ENCODE measurements around the gene PTPRG.

PTPRG gene

DNA sequence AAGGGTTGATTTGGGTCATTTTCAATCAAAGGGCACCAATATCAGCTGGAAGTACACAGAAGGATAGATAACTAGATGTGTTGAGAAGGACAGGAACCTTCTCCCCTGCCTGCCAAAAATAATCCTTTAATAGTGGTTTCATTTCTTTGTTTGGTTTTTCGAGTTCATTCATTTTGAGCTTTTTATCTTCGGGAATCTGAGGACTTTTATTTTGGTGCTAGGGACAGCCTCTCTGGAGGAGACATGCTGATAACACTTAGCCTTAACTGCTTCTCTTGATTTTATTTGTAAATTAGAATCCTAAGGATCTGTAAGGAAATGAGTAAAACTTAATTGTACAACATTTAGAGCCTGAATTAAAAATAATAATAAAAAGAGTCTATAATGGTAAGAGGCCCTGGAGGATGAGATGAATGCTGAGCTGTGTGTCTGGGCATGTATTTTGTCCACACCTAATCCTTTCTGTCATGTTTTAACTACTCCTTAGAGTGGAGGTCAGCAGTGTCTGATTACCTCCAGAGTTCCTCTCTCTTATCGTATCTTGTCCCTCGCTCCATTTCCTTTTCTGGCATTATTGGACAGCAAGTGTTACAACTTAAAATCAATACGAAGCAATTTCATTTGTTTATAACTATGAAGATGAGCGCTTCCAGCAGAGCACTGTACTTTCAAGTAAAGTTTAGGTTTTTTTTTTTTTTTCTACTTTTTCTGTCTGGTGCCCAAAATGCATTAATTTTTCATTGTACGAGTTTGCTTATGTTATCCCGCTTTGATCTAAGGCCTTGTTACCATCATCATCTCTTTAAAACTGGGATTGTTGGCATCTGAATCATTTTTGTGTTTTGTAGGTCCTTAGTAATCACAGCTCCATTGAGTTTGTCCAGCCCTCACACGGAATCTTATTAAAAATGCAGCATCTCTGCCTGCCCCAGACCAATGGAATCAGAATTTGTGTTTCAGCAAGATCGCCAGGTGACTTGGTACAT lies 22.8 kb downstream of the PTPRG start:
- H3K27me3 Mint-ChIP-seq (ENCODE audit: low read depth, poor library complexity): no peaks in the 10 kb centered on the region
- H3K9me3 Mint-ChIP-seq: peaks cover 5% of the 10 kb centered on the region

DNA sequence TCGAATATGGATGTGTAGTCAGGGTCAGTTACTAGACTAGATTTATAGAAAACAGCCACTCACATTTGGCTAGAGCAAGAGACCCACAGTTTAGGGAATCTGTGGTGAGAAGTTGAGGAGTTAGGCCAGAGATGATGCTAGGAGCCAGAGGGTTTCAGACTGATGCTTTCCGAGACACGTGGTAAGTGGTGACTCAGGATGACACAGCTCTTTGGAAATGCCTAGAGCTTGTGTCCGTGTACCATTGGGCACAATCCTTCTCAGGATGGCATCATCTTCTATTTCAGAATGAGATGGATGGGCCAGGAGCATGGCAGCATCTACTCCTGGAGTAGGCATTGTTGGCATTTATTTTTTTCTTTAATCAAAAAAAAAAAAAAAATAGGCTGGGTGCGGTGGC lies 28.5 kb downstream of the PTPRG start:
- Mint-ChIP-seq H3K4me1 (peaks cover 43% of the 10 kb centered on the region), H3K36me3 (ENCODE audit: low read depth) (peaks cover 46% of the 10 kb centered on the region), H3K27ac (peak overlapping the region; percentile 60), H3K4me3 (no peak overlapping the region), H3K9me3 (peaks cover 5% of the 10 kb centered on the region), H3K27me3 (ENCODE audit: low read depth, poor library complexity) (peaks cover 4% of the 10 kb centered on the region)
- DNase-seq: no peak
- TF ChIP-seq, protein P1, sequence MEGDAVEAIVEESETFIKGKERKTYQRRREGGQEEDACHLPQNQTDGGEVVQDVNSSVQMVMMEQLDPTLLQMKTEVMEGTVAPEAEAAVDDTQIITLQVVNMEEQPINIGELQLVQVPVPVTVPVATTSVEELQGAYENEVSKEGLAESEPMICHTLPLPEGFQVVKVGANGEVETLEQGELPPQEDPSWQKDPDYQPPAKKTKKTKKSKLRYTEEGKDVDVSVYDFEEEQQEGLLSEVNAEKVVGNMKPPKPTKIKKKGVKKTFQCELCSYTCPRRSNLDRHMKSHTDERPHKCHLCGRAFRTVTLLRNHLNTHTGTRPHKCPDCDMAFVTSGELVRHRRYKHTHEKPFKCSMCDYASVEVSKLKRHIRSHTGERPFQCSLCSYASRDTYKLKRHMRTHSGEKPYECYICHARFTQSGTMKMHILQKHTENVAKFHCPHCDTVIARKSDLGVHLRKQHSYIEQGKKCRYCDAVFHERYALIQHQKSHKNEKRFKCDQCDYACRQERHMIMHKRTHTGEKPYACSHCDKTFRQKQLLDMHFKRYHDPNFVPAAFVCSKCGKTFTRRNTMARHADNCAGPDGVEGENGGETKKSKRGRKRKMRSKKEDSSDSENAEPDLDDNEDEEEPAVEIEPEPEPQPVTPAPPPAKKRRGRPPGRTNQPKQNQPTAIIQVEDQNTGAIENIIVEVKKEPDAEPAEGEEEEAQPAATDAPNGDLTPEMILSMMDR (IDR thresholded peaks at IDR 0.05): no peak

More for the DNA sequence above, 22.8 kb downstream of the PTPRG start:
- Mint-ChIP-seq H3K27ac (peak overlapping the region; percentile 30), H3K4me3 (no peak overlapping the region), H3K4me1 (peaks cover 67% of the 10 kb centered on the region), H3K36me3 (ENCODE audit: low read depth) (peaks cover 38% of the 10 kb centered on the region)
- no peak for DNase-seq
- TF ChIP-seq, protein P1 (IDR thresholded peaks at IDR 0.05): no peak

DNA sequence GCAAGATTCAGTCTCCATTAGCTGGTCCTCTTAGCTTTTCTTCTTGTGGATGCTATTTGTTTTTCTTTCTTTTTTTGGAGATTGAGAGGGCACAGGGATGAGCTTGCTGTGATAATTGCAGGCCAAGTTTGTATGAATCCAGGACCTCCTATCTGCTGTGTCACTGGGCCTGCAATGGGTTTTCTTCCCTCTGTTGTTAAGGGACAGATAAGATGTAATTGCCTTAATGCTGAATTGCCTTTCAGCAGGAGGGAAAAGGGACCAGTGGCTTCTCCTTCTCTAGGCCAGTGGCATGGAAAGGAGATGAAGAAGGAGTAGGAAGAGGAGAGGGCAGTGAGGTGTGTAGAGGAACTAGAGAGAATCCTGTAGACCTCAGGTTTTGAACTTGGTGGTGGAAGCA lies 29.9 kb downstream of the PTPRG start:
- Mint-ChIP-seq H3K4me1 (peaks cover 52% of the 10 kb centered on the region), H3K36me3 (ENCODE audit: low read depth) (peaks cover 39% of the 10 kb centered on the region), H3K27me3 (ENCODE audit: low read depth, poor library complexity) (peaks cover 4% of the 10 kb centered on the region), H3K9me3 (peaks cover 5% of the 10 kb centered on the region), H3K27ac (no peak overlapping the region), H3K4me3 (no peak overlapping the region)
- TF ChIP-seq, protein P1 (IDR thresholded peaks at IDR 0.05): no peak
- no peak for DNase-seq

DNA sequence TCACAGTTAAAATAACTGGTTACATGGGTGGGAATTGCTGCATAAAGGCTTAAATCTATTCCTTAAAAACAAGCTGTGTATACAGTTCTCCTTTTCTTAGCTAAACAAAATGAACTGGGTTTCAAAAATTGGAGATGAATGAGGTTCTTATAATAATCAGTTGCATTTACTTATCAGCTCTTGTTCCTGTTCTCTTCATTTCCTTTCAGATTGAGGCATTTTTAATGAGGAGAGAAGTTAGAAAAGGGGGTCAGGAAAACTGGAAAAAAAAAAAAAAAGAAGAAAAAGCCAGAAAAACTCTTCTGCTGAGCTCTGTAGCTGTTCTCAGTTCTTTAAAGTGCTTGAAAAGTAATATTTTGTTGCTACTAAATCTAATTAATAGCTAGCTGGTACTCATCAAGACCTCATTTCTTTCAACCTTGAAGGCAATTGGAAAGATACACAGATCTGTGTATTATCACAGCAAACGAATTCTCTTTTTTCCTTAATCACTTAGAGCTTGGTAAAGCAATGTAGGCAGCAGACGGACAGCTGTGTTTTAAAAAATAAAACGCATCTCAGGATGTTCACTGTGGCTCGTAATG lies 32.2 kb downstream of the PTPRG start:
- peaks cover 38% of the 10 kb centered on the region for H3K36me3 Mint-ChIP-seq (ENCODE audit: low read depth)
- TF ChIP-seq, protein P1 (IDR thresholded peaks at IDR 0.05): no peak
- peaks cover 4% of the 10 kb centered on the region for H3K27me3 Mint-ChIP-seq (ENCODE audit: low read depth, poor library complexity)
- H3K4me3 Mint-ChIP-seq: no peak overlapping the region
- peak overlapping the region; percentile 51 for H3K27ac Mint-ChIP-seq
- no peak for DNase-seq
- peaks cover 55% of the 10 kb centered on the region for H3K4me1 Mint-ChIP-seq
- H3K9me3 Mint-ChIP-seq: peaks cover 6% of the 10 kb centered on the region

DNA sequence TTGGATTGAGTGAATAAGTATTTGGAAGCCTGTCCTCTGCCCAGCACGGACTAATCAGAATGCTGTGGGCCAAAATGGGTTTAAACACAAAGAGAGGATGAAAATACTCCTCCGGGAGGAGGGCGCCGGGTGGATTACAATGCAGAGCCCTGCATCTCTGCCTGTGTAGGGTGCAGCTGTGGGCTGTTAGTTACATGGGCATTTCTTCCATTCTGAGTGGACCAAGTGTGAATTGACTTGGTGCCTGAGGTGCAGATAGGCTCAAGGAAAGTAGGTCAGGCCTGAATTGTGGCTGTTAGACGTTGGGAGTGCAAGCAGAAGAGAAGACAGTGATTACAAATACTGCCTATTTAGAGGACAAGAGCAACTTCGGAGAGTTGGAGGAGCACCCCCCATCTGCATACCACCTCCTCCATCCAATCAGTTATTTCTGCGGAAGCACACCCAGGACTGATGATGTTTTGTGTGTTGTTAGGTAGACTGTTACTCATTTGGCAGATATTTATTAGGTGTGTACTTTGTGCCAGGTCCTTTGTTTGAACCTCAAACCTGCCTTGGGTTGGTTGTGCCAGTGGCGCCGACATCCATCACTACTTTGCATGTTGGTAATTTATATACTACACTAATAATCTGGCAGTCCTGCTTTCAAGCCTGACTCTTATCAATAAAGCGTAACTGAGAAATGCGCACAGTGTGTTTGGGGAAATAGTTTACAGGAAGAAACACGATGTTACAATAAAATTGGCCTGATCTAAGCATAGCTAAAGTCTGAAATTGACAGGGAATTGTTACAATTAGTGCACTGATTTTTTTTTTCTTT lies 33.0 kb downstream of the PTPRG start:
- TF ChIP-seq, protein P1 (IDR thresholded peaks at IDR 0.05): no peak
- Mint-ChIP-seq H3K36me3 (ENCODE audit: low read depth) (peaks cover 41% of the 10 kb centered on the region), H3K4me3 (no peak overlapping the region), H3K27ac (peak overlapping the region; percentile 87), H3K27me3 (ENCODE audit: low read depth, poor library complexity) (peaks cover 4% of the 10 kb centered on the region), H3K4me1 (peaks cover 59% of the 10 kb centered on the region), H3K9me3 (peaks cover 10% of the 10 kb centered on the region)
- DNase-seq: no peak

Data from nephron progenitor cell (in vitro differentiated cells).